H1 (cell line): ENCODE data around the gene WDR75.

Experiments
- CTCF ChIP-seq, 3 experiments: IDR thresholded peaks; 1 replicate in 2 of 3; 2 replicates in 1 of 3; pipeline versions ENCODE4 v1.5.1 to v1.6.1; 2011; ENCODE audit warnings: low read length in 3 of 3, mild to moderate bottlenecking in 3 of 3, inconsistent platforms in 2 of 3, low read depth in 1 of 3, moderate library complexity in 1 of 3; ENCODE audit not compliant: insufficient read depth in 1 of 3; ENCODE audit errors: control extremely low read depth in 1 of 3
- FOSL1 ChIP-seq: IDR thresholded peaks from 2 replicates; pipeline ENCODE4 v1.6.1; 2011; ENCODE audit warnings: mild to moderate bottlenecking, low read depth, low read length, moderate library complexity; ENCODE audit not compliant: insufficient read depth
- JUN ChIP-seq: IDR thresholded peaks from 2 replicates; pipeline ENCODE4 v1.6.1; 2011; ENCODE audit warnings: low read depth, mild to moderate bottlenecking, improper control_type of control experiment, low read length
- JUND ChIP-seq: IDR thresholded peaks from 2 replicates; pipeline ENCODE4 v1.6.1; 2011; ENCODE audit warnings: mild to moderate bottlenecking, improper control_type of control experiment, low read length
- POLR2AphosphoS5 ChIP-seq: IDR thresholded peaks from 2 replicates; pipeline ENCODE4 v1.6.1; 2011; ENCODE audit warnings: low read depth, low read length
- SIN3A ChIP-seq, 2 experiments: IDR thresholded peaks in 1 of 2; conservative IDR thresholded peaks in 1 of 2; 2 replicates each; pipeline ENCODE4 v1.6.1; 2011 to 2012; ENCODE audit warnings: low read length in 2 of 2, improper control_type of control experiment in 1 of 2, low read depth in 1 of 2, mild to moderate bottlenecking in 1 of 2

DNA sequence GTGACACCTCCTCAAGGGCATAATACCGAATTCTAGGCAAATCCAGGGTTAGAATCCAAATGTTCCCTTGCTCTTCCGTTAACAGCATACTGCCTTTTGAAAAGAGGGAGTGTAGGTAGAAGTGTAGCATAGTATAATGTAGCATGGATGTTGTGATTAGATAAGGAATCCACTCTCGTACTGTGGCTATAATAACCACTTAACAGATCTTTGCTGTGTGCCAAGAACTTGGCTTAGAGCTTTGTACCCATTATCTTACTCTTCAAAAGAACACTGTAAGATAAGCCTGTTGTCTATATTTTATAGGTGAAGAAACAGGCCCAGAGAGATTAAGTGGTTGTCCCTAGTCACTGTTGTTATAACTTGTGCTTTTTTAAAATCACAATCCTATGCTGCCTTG lies 24.2 kb downstream of the WDR75 start:
- no peak for TF ChIP-seq CTCF (IDR thresholded peaks at IDR 0.05; ENCODE audit: control extremely low read depth in 1 of 3, insufficient read depth in 1 of 3, low read depth in 1 of 3, low read length in 3 of 3)
- no peak for TF ChIP-seq POLR2AphosphoS5
- no peak for TF ChIP-seq JUND
- no peak for TF ChIP-seq FOSL1
- TF ChIP-seq JUN: no peak
- no peak for TF ChIP-seq SIN3A (conservative IDR thresholded peaks at IDR 0.05 in 1 of 2, IDR thresholded peaks at IDR 0.05 in 1 of 2; ENCODE audit: low read depth in 1 of 2, low read length in 2 of 2)
